ENCODE data around the gene PLEKHG2.
A peak's percentile ranks its signal among the peaks of the same experiment; 100 is the strongest.

Gene PLEKHG2

DNA sequence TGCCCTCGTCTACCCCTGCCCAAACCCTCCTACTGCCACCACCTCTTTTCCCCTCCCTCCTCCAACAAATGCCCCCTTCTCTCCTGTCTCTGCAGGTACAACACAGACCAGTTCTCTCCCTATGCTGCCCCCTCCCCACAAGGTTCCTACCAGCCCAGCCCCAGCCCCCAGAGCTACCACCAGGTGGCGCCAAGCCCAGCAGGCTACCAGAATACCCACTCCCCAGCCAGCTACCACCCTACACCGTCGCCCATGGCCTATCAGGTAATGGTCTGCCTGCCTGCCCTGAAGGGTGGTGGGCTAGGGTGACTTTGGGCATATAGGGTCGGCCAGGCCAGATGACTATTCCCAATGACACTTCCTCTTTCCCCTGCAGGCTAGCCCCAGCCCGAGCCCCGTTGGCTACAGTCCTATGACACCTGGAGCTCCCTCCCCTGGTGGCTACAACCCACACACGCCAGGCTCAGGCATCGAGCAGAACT, 61.7 kb downstream of the PLEKHG2 start:
- TF ChIP-seq, protein P1, sequence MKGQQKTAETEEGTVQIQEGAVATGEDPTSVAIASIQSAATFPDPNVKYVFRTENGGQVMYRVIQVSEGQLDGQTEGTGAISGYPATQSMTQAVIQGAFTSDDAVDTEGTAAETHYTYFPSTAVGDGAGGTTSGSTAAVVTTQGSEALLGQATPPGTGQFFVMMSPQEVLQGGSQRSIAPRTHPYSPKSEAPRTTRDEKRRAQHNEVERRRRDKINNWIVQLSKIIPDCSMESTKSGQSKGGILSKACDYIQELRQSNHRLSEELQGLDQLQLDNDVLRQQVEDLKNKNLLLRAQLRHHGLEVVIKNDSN (IDR thresholded peaks at IDR 0.05) = no peak
- peak; percentile 38; the same call in 1 of the 2 replicates for TF ChIP-seq RAD21 (IDR thresholded peaks at IDR 0.05; ENCODE audit: low read depth)

DNA sequence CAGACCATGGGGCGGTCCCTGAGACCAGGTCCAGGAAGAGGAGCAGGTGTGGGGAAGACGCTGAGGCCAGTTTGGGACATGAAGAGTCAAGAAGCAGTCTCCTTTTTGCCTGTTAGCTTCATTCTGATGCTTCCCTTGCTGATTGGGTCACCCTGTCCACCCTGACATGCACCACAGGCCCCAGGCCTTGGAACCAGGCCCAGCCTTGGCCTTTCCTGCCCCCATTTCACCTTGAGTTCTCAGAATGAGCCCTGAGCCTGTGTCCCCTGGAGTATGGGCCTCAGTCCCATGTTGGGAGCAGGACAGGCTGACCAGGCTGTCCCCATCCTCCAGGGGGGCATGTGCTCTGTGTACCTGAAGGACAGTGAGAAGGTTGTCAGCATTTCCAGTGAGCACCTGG, 63.3 kb downstream of the PLEKHG2 start:
- TF ChIP-seq EP300 (IDR thresholded peaks at IDR 0.05; ENCODE audit: borderline replicate concordance) (no peak), RAD21 (IDR thresholded peaks at IDR 0.05; ENCODE audit: low read depth) (no peak), EGR1 (IDR thresholded peaks at IDR 0.05) (no peak), FOXM1 (IDR thresholded peaks at IDR 0.05; ENCODE audit: borderline replicate concordance, low read depth) (no peak)
